Measurements from ENCODE around the gene DZIP3. TPM values are rescaled to one million over a fixed set of nuclear protein-coding genes. Genes with fewer than 3 reads are reported as not detected.

The DZIP3 gene
- total RNA-seq, 4 donors from 2014 or later = 2.0 to 4.5 (median 2.8) TPM

GRCh38 chr3:108602249-108602934 lies 12.9 kb downstream of the DZIP3 start:
- no peak for DNase-seq (ENCODE audit: low spot score in 2 of 2)
- intact Hi-C loops (cut with DNase I; ENCODE audit: low total_unique reads) = no loop called here
- 78 to 82% methylated on average over 5 of the region's 5 CpGs for WGBS, 2 donors
- no peak for TF ChIP-seq POLR2A (IDR thresholded peaks at IDR 0.05)
- no peak for TF ChIP-seq CTCF (IDR thresholded peaks at IDR 0.05)
- no peak overlapping the region for H3K4me3 ChIP-seq (ENCODE audit: low read depth, poor library complexity, severe bottlenecking)

- WGBS, 2 donors = 90 to 97% methylated on average over 2 of the region's 2 CpGs
- H3K4me3 ChIP-seq (ENCODE audit: low read depth, poor library complexity, severe bottlenecking) = no peak overlapping the region
- intact Hi-C loops (cut with DNase I; ENCODE audit: low total_unique reads) = no loop called here
- DNase-seq (ENCODE audit: low spot score in 2 of 2) = no peak
- no peak for TF ChIP-seq POLR2A (IDR thresholded peaks at IDR 0.05)
- no peak for TF ChIP-seq CTCF (IDR thresholded peaks at IDR 0.05)
Observed at GRCh38 chr3:108602935-108603294, 13.4 kb downstream of the DZIP3 start.

- intact Hi-C loops (cut with DNase I; ENCODE audit: low total_unique reads) = no loop called here
- DNase-seq (ENCODE audit: low spot score in 2 of 2) = no peak
- TF ChIP-seq CTCF (IDR thresholded peaks at IDR 0.05) (no peak), POLR2A (IDR thresholded peaks at IDR 0.05) (no peak)
- no peak overlapping the region for H3K4me3 ChIP-seq (ENCODE audit: low read depth, poor library complexity, severe bottlenecking)
Observed at GRCh38 chr3:108603691-108604090, 14.2 kb downstream of the DZIP3 start.

GRCh38 chr3:108605028-108605427 lies 15.5 kb downstream of the DZIP3 start:
- intact Hi-C loops (cut with DNase I; ENCODE audit: low total_unique reads) = no loop called here
- WGBS, 2 donors = 94% methylated on average over 2 of the region's 2 CpGs
- TF ChIP-seq CTCF (IDR thresholded peaks at IDR 0.05) (no peak), POLR2A (IDR thresholded peaks at IDR 0.05) (no peak)

GRCh38 chr3:108605491-108605890 lies 16.0 kb downstream of the DZIP3 start:
- 74 to 83% methylated on average over 4 of the region's 4 CpGs for WGBS, 2 donors
- intact Hi-C loops (cut with DNase I; ENCODE audit: low total_unique reads) = no loop called here
- TF ChIP-seq CTCF (IDR thresholded peaks at IDR 0.05) (no peak), POLR2A (IDR thresholded peaks at IDR 0.05) (no peak)
- no peak overlapping the region for H3K4me3 ChIP-seq (ENCODE audit: low read depth, poor library complexity, severe bottlenecking)
- no peak for DNase-seq (ENCODE audit: low spot score in 2 of 2)

More at GRCh38 chr3:108605028-108605427, 15.5 kb downstream of the DZIP3 start:
- no peak for DNase-seq (ENCODE audit: low spot score in 2 of 2)
- no peak overlapping the region for H3K4me3 ChIP-seq (ENCODE audit: low read depth, poor library complexity, severe bottlenecking)

GRCh38 chr3:108608750-108609149 lies 19.2 kb downstream of the DZIP3 start:
- TF ChIP-seq CTCF (IDR thresholded peaks at IDR 0.05) (no peak), POLR2A (IDR thresholded peaks at IDR 0.05) (no peak)
- no peak for DNase-seq (ENCODE audit: low spot score in 2 of 2)
- 82% methylated on average over 4 of the region's 4 CpGs for WGBS, 2 donors
- intact Hi-C loops (cut with DNase I; ENCODE audit: low total_unique reads) = no loop called here
- no peak overlapping the region for H3K4me3 ChIP-seq (ENCODE audit: low read depth, poor library complexity, severe bottlenecking)

All from lower leg skin (tissue), 4 donors.